ENCODE data around the gene NEK4. TPM values are rescaled to one million over a fixed set of nuclear protein-coding genes. Genes with fewer than 3 reads are reported as not detected.

The NEK4 gene
- total and polyA plus RNA-seq, 10 of the 15 experiments (the other 5 are each of a cell fraction or from before 2014, with no cell fraction given), result 7.0 to 29.1 (median 16.4) TPM

DNA sequence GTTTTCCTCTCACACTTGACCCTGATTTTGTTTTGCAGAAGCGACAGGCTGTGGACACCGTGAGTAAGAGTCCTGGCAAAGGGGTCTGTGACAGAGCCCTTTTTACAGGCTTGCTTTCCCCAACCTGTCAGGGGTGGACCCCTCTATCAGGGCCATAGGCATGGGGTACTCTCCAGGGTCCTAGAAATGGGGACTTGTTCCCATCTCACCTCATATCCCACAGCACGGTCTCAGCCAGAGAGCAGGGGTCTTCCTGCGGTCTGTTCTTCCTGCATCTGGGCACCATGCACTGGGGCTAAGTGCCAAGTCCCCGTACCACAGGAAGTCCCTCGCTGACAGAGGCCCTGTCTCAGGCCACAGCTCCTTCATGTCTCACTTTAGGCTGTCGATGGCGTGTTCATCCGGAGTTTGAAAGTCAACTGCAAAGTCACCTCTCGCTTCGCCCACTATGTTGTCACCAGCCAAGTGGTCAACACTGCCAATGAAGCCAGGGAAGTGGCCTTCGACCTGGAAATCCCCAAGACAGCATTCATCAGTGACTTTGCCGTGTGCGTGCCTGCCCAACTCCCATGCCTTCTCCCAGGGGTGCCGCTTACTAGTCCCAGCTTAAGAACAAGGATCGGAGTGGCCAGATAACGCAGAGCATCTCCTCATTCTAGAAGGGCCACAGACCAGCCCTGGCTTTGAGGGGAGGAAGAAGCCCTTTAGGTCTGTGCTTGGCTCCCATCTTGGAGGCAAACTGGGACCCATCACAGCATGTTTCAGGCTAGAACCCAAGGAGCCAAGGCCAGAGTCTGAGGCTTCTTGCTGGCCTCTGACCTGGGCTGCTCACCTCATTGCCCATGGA is 7.4 kb upstream of the NEK4 start (continued):
- TF ChIP-seq, protein P1, sequence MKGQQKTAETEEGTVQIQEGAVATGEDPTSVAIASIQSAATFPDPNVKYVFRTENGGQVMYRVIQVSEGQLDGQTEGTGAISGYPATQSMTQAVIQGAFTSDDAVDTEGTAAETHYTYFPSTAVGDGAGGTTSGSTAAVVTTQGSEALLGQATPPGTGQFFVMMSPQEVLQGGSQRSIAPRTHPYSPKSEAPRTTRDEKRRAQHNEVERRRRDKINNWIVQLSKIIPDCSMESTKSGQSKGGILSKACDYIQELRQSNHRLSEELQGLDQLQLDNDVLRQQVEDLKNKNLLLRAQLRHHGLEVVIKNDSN (IDR thresholded peaks at IDR 0.05; ENCODE audit: borderline replicate concordance, extremely low read length, insufficient read depth, low read depth, low read length), result no peak

DNA sequence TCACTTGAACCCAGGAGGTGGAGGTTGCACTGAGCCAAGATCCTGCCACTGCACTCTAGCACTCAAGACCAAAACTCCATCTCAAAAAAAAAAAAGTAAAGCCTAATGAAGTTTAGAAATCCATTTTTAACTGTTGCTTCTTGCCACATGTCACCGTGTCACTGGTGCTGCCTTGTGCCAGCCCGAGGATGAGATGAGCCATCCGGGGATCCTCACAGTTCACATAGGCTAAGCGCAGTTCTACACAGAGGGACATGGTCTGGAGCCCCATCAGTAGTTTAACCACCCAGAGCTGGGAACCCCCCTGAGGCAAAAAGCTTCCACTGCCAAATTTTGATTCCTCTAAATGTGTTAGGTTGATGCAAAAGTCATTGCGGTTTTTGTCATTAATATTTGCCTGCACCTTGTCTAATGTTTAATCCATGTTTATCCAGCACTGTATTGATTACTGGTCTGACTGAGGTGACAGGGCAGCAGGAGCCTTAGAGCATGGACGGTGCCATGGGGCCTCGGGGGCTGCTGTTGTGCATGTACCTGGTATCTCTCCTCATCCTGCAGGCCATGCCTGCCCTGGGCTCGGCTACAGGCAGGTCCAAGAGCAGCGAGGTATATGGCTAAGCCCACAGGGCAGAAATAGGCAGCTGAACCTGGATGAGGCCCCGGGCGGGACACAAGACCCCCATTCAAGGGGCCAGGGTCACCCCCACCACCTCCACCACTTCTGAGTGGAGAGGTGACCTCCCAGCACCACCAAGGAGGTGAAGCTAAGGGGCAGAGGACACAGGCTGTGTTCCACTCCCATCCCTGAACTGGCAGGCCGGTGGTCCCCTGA is 6.6 kb upstream of the NEK4 start, which contains the start of gene ITIH1:
Gene ITIH1 (plus strand): TSS at position 473 of the 832 bp plus-strand sequence. CDS start 17 bp downstream, at position 490.
- no peak within 1 kb of the TSS for H3K9ac ChIP-seq (ENCODE audit: control insufficient read depth, insufficient read depth, low read length)
- no peak for FAIRE-seq
- TF ChIP-seq SMAD5 (IDR thresholded peaks at IDR 0.05; ENCODE audit: low read depth) (no peak), POLR2AphosphoS5 (IDR thresholded peaks at IDR 0.05; ENCODE audit: low read length) (no peak), ZNF622 (IDR thresholded peaks at IDR 0.05) (no peak), NR2C1 (IDR thresholded peaks at IDR 0.05) (no peak), BHLHE40 (IDR thresholded peaks at IDR 0.05; ENCODE audit: borderline replicate concordance in 1 of 2, low read depth in 2 of 2, low read length in 1 of 2) (no peak), SIX5 (IDR thresholded peaks at IDR 0.05; ENCODE audit: low read depth, low read length, severe bottlenecking) (no peak)
- TF ChIP-seq, protein P2, sequence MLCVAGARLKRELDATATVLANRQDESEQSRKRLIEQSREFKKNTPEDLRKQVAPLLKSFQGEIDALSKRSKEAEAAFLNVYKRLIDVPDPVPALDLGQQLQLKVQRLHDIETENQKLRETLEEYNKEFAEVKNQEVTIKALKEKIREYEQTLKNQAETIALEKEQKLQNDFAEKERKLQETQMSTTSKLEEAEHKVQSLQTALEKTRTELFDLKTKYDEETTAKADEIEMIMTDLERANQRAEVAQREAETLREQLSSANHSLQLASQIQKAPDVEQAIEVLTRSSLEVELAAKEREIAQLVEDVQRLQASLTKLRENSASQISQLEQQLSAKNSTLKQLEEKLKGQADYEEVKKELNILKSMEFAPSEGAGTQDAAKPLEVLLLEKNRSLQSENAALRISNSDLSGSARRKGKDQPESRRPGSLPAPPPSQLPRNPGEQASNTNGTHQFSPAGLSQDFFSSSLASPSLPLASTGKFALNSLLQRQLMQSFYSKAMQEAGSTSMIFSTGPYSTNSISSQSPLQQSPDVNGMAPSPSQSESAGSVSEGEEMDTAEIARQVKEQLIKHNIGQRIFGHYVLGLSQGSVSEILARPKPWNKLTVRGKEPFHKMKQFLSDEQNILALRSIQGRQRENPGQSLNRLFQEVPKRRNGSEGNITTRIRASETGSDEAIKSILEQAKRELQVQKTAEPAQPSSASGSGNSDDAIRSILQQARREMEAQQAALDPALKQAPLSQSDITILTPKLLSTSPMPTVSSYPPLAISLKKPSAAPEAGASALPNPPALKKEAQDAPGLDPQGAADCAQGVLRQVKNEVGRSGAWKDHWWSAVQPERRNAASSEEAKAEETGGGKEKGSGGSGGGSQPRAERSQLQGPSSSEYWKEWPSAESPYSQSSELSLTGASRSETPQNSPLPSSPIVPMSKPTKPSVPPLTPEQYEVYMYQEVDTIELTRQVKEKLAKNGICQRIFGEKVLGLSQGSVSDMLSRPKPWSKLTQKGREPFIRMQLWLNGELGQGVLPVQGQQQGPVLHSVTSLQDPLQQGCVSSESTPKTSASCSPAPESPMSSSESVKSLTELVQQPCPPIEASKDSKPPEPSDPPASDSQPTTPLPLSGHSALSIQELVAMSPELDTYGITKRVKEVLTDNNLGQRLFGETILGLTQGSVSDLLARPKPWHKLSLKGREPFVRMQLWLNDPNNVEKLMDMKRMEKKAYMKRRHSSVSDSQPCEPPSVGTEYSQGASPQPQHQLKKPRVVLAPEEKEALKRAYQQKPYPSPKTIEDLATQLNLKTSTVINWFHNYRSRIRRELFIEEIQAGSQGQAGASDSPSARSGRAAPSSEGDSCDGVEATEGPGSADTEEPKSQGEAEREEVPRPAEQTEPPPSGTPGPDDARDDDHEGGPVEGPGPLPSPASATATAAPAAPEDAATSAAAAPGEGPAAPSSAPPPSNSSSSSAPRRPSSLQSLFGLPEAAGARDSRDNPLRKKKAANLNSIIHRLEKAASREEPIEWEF (IDR thresholded peaks at IDR 0.05; ENCODE audit: insufficient replicate concordance, low read depth, low read length), result no peak
- TF ChIP-seq, protein P3, sequence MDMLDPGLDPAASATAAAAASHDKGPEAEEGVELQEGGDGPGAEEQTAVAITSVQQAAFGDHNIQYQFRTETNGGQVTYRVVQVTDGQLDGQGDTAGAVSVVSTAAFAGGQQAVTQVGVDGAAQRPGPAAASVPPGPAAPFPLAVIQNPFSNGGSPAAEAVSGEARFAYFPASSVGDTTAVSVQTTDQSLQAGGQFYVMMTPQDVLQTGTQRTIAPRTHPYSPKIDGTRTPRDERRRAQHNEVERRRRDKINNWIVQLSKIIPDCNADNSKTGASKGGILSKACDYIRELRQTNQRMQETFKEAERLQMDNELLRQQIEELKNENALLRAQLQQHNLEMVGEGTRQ (IDR thresholded peaks at IDR 0.05; ENCODE audit: borderline replicate concordance, low read depth, low read length), result no peak

More for the DNA sequence above, 6.6 kb upstream of the NEK4 start, which contains the start of gene ITIH1:
- no peaks in the 10 kb centered on the region for H4K20me1 ChIP-seq (ENCODE audit: control insufficient read depth, insufficient read depth)
- no peaks in the 10 kb centered on the region; a peak in 1 of 4 replicates for H3K27me3 ChIP-seq (replicated peaks in 1 of 2; ENCODE audit: control insufficient read depth in 2 of 2, insufficient read depth in 2 of 2, low read length in 1 of 2)
- SMC1A ChIA-PET (ENCODE audit: uncharacterized antibody, unreplicated experiment), result interaction anchor here (0.9 to 1.1 kb wide), 2 partner anchors 14 to 318 kb away, joined by 3 read pairs; no protein-coding TSS in a partner anchor
- intact Hi-C loops (cut with micrococcal nuclease; ENCODE audit: unreplicated experiment) (no loop called here), in situ Hi-C loops (cut with MboI) (no loop called here)
- DNase-seq (ENCODE audit: low read depth, low spot score) (no peak), ATAC-seq (no peak)
- POLR2A ChIA-PET, result interaction anchor here (0.7 to 0.8 kb wide), 2 partner anchors 35 to 265 kb away, joined by 3 to 4 read pairs; no protein-coding TSS in a partner anchor
- RAD21 ChIA-PET (ENCODE audit: unreplicated experiment), result no interaction called here
- CTCF ChIA-PET, result no interaction called here
- no peaks in the 10 kb centered on the region for H3K9me3 ChIP-seq (replicated peaks; ENCODE audit: control insufficient read depth, insufficient read depth, low read length)
- 77% methylated on average over 12 of the region's 12 CpGs for WGBS (ENCODE audit: insufficient coverage, insufficient replicate concordance, low lambda C conversion rate, missing lambda C conversion rate)
- H3K27ac ChIP-seq (ENCODE audit: control insufficient read depth, insufficient read depth), result no peak within 1 kb of the TSS
- H2AFZ ChIP-seq (ENCODE audit: control insufficient read depth, low read depth, low read length), result no peak within 1 kb of the TSS
- no peaks in the 10 kb centered on the region for H3K79me2 ChIP-seq (ENCODE audit: control insufficient read depth, insufficient read depth, low read length)
- no peaks in the 10 kb centered on the region for H3K36me3 ChIP-seq (ENCODE audit: control insufficient read depth in 2 of 2, insufficient read depth in 2 of 2, low read length in 1 of 2)
- peaks cover 11% of the 10 kb centered on the region for H3K4me1 ChIP-seq (ENCODE audit: control insufficient read depth, insufficient read depth, low read length)
- H3K4me2 ChIP-seq (ENCODE audit: control insufficient read depth, insufficient read depth), result no peak within 1 kb of the TSS
- H3K4me3 ChIP-seq, result no peak within 1 kb of the TSS
- BruUV-seq (replicated peaks), result no TSS peak

Data from GM12878 (cell line).